NB4 (cell line): ENCODE data around the gene TCF15.

ENCODE experiments used
- MAX ChIP-seq: IDR thresholded peaks from 2 replicates; pipeline ENCODE4 v1.6.1; 2011; ENCODE audit warnings: low read depth, low read length
- MYC ChIP-seq: IDR thresholded peaks from 2 replicates; pipeline ENCODE4 v1.6.1; 2011; ENCODE audit warnings: low read depth, low read length
- POLR2A ChIP-seq: IDR thresholded peaks from 2 replicates; pipeline ENCODE4 v1.6.1; 2011; ENCODE audit warnings: mild to moderate bottlenecking; ENCODE audit not compliant: insufficient read length; ENCODE audit errors: extremely low read depth
- TF ChIP-seq, protein P1 (sequence below): IDR thresholded peaks from one replicate; pipeline ENCODE4 v1.5.1; 2012; ENCODE audit warnings: low read depth, low read length

DNA sequence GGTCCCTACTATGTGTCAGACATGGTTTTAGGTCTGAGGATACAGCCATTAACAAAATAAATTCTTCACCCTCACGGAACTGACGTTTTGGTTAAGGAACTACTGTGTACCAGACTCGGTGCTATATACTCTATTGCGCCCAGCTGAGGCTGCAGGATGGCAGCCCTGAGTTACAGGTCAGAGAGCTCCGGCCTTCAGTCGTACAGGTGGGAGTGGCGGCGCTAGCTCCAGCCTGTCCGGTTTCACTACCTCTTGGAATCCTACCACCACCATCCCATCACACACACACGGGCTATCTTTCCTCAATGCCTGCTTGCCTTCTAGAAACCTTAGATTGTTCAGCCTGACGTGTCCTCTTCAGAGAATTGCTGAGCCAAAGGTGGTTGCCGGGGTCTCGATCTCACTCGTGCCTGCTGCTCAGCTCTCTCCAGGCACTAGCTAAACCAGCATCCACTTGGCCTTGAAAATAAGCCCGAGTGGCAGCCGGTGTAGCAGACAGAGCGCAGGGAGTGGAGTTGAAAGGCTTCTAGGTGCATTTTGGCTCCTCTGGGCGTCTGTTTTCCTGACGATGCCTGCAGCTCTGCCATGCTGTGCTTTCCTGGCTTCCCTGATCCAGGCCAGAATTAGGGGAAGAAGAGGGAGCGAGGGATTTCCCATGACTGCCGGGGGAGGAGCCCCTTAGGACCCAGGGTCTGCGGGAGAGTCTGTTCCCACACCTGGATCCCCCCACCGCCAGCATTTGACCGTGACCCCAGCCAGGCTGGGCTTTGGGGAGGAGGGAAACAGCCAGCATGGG lies 1.1 kb upstream of the TCF15 start:
- TF ChIP-seq, protein P1, sequence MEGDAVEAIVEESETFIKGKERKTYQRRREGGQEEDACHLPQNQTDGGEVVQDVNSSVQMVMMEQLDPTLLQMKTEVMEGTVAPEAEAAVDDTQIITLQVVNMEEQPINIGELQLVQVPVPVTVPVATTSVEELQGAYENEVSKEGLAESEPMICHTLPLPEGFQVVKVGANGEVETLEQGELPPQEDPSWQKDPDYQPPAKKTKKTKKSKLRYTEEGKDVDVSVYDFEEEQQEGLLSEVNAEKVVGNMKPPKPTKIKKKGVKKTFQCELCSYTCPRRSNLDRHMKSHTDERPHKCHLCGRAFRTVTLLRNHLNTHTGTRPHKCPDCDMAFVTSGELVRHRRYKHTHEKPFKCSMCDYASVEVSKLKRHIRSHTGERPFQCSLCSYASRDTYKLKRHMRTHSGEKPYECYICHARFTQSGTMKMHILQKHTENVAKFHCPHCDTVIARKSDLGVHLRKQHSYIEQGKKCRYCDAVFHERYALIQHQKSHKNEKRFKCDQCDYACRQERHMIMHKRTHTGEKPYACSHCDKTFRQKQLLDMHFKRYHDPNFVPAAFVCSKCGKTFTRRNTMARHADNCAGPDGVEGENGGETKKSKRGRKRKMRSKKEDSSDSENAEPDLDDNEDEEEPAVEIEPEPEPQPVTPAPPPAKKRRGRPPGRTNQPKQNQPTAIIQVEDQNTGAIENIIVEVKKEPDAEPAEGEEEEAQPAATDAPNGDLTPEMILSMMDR: no peak
- no peak for TF ChIP-seq POLR2A
- no peak for TF ChIP-seq MAX
- TF ChIP-seq MYC: no peak
